HepG2 (cell line): Measurements from ENCODE around the gene DCP2. TPM values are rescaled to one million over a fixed set of nuclear protein-coding genes. Genes with fewer than 3 reads are reported as not detected.

Experiments
- ARID3A ChIP-seq: IDR thresholded peaks from 2 replicates; pipeline ENCODE4 v1.6.1; 2012; ENCODE audit warnings: low read depth, low read length, improper control_type of control experiment
- EEA1 ChIP-seq: sonication (generic); formaldehyde crosslinking; IDR thresholded peaks from 2 replicates; pipeline ENCODE4 v1.5.1; 2020; ENCODE audit warnings: mild to moderate bottlenecking, missing genetic modification reagents, borderline replicate concordance
- ELF3 ChIP-seq: IDR thresholded peaks from 2 replicates; pipeline ENCODE4 v1.6.1; 2016; ENCODE audit warnings: missing genetic modification reagents, missing compliant biosample characterization
- GFI1 ChIP-seq: sonication (generic); formaldehyde crosslinking; IDR thresholded peaks from 2 replicates; pipeline ENCODE4 v1.5.0; 2020; ENCODE audit warnings: missing genetic modification reagents, mild to moderate bottlenecking, borderline replicate concordance
- KLF9 ChIP-seq: IDR thresholded peaks from 2 replicates; pipeline ENCODE4 v1.6.1; 2016; ENCODE audit warnings: low read depth
- MTF1 ChIP-seq: sonication (generic); formaldehyde crosslinking; IDR thresholded peaks from 2 replicates; pipeline ENCODE4 v1.5.0; 2020; ENCODE audit warnings: missing genetic modification reagents
- MXD3 ChIP-seq: IDR thresholded peaks from 2 replicates; pipeline ENCODE4 v1.6.1; 2016; ENCODE audit warnings: mild to moderate bottlenecking, missing biosample characterization, missing genetic modification reagents
- TEAD2 ChIP-seq: sonication (generic); formaldehyde crosslinking; IDR thresholded peaks from 2 replicates; pipeline ENCODE4 v1.9.0; 2021; ENCODE audit warnings: missing genetic modification reagents
- ZBED4 ChIP-seq: sonication (generic); formaldehyde crosslinking; IDR thresholded peaks from 2 replicates; pipeline ENCODE4 v1.4.0; 2020; ENCODE audit warnings: missing genetic modification reagents, borderline replicate concordance
- ZBTB44 ChIP-seq: sonication (generic); formaldehyde crosslinking; IDR thresholded peaks from 2 replicates; pipeline ENCODE4 v1.4.0; 2020; ENCODE audit warnings: missing genetic modification reagents
- ZFP36L2 ChIP-seq: sonication (generic); formaldehyde crosslinking; IDR thresholded peaks from 2 replicates; pipeline ENCODE4 v1.4.0; 2020; ENCODE audit warnings: missing genetic modification reagents
- ZKSCAN1 ChIP-seq: fragments of 150-350 bp; IDR thresholded peaks from 2 replicates; pipeline ENCODE4 v1.6.1; 2014; ENCODE audit warnings: low read length
- ZNF232 ChIP-seq: sonication (generic); formaldehyde crosslinking; IDR thresholded peaks from 2 replicates; pipeline ENCODE4 v1.4.0; 2020; ENCODE audit warnings: missing genetic modification reagents, borderline replicate concordance
- ZNF350 ChIP-seq: sonication (generic); formaldehyde crosslinking; IDR thresholded peaks from 2 replicates; pipeline ENCODE4 v1.4.0; 2020; ENCODE audit warnings: mild to moderate bottlenecking, low read depth, missing genetic modification reagents, borderline replicate concordance
- ZNF362 ChIP-seq: sonication (generic); formaldehyde crosslinking; IDR thresholded peaks from 2 replicates; pipeline ENCODE4 v1.4.0; 2020; ENCODE audit warnings: missing genetic modification reagents, mild to moderate bottlenecking, borderline replicate concordance
- ZNF383 ChIP-seq: sonication (generic); formaldehyde crosslinking; IDR thresholded peaks from 2 replicates; pipeline ENCODE4 v1.4.0; 2020; ENCODE audit warnings: missing genetic modification reagents, mild to moderate bottlenecking, borderline replicate concordance
- ZNF563 ChIP-seq: sonication (generic); formaldehyde crosslinking; IDR thresholded peaks from 2 replicates; pipeline ENCODE4 v1.8.0; 2022; ENCODE audit warnings: mild to moderate bottlenecking, moderate library complexity, missing genetic modification reagents
- ZNF720 ChIP-seq: sonication (generic); formaldehyde crosslinking; IDR thresholded peaks from 2 replicates; pipeline ENCODE4 v1.4.0; 2020; ENCODE audit warnings: missing genetic modification reagents
- ZNF761 ChIP-seq: sonication (generic); formaldehyde crosslinking; conservative IDR thresholded peaks from 2 replicates; pipeline ENCODE4 v1.4.0; 2020; ENCODE audit warnings: mild to moderate bottlenecking, missing genetic modification reagents
- ZNF879 ChIP-seq: sonication (generic); formaldehyde crosslinking; IDR thresholded peaks from 2 replicates; pipeline ENCODE4 v1.8.1; 2023; ENCODE audit warnings: missing genetic modification reagents
- ZSCAN12 ChIP-seq: sonication (generic); formaldehyde crosslinking; IDR thresholded peaks from 2 replicates; pipeline ENCODE4 v1.9.0; 2021; ENCODE audit warnings: mild to moderate bottlenecking, missing genetic modification reagents
- polyA plus RNA-seq, 8 experiments: library from polyadenylated mRNA; depleted of rRNA in 3 of 8; stranded (reverse) in 7 of 8; unstranded in 1 of 8; fragments of >200 nt; fragmentation: Illumina TruSeq in 4 of 8; extraction: Trizol in 4 of 8; gene quantifications; 2 replicates each; pipeline versions ENCODE4 v1.2.1 to v1.2.3, GENCODE V29; 2011 to 2016; ENCODE audit warnings: low read depth in 4 of 8, missing spikeins in 1 of 8, mixed read lengths in 1 of 8; ENCODE audit not compliant: insufficient read depth in 1 of 8
- total RNA-seq, 5 experiments: library from RNA; depleted of rRNA; stranded (reverse); fragments of >200 nt; fragmentation: Illumina TruSeq; extraction: Trizol; gene quantifications; 2 replicates each; pipeline ENCODE4 v1.2.3, GENCODE V29; 2016; ENCODE audit warnings: low read depth in 1 of 5

Gene DCP2
- total and polyA plus RNA-seq, 2 of the 13 experiments (the other 11 are each of a cell fraction or from before 2014, with no cell fraction given) = 16.2 to 63.4 TPM

DNA sequence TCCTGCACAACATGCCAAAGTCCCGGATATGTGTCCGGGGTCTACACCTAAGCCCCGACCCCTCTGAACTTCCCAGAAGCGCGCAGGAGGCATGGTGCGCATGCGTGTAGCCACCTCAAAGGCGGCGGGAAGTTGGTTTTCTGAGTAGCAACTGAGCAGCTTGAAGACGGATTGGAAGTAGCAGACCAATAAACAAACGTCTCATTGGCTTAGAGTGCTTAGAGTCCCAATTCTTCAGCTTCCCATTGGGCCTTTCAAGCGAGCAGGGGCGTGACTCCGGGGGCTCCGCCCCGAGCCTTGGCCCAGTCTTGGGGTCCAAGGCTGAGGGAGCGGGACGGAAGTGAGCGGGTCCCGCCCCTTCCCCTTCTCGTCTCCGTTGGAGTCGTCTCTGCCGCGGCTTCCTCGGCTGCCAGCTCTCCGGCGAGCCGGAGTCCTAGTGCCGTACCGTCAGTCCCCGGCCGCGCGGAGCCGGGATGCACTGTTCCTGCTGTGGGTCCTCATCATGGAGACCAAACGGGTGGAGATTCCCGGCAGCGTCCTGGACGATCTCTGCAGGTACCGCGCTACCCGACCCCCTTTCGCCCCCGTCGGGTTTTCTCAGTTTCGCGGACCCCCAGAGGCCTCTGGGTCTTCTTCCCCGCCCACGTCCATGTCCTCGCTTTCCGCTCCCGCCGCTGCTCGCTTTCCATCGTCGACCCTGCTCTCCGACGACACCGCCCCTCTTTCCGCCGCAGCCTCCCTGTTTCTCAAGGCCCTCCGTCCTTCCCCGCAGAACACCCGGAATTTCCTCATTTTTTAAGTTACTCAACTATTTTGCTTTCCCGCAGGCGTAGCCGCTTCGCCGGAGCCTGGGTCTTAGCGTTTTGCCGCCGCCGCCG lies at the start of gene DCP2 (continued):
- TF ChIP-seq ZBTB44 (CRISPR knock-in tag) (no peak), EEA1 (CRISPR knock-in tag) (no peak), ZNF761 (no peak), ZNF563 (peak; percentile 30; the same call in 1 of the 2 replicates), ZNF879 (CRISPR knock-in tag) (peak; percentile 85; the same call in 1 of the 2 replicates), TEAD2 (CRISPR knock-in tag) (no peak), ZFP36L2 (CRISPR knock-in tag) (no peak), MXD3 (CRISPR knock-in tag) (no peak; the same call in 1 of the 2 replicates), ZNF383 (CRISPR knock-in tag) (no peak), ELF3 (CRISPR knock-in tag) (peak; percentile 69), ZNF232 (CRISPR knock-in tag) (0 out of 2 replicates have a peak, but pooled peaks have one; percentile 43), KLF9 (CRISPR knock-in tag) (0 out of 2 replicates have a peak, but pooled peaks have one; percentile 21), GFI1 (peak; percentile 29; the same call in 1 of the 2 replicates), ZNF362 (no peak), MTF1 (CRISPR knock-in tag) (no peak), ZSCAN12 (CRISPR knock-in tag) (no peak), ZKSCAN1 (no peak), ZNF720 (CRISPR knock-in tag) (no peak), ARID3A (no peak), ZBED4 (CRISPR knock-in tag) (peak; percentile 65), ZNF350 (CRISPR knock-in tag) (peak; percentile 79)
